ENCODE data around the gene UROS.

UROS gene

DNA sequence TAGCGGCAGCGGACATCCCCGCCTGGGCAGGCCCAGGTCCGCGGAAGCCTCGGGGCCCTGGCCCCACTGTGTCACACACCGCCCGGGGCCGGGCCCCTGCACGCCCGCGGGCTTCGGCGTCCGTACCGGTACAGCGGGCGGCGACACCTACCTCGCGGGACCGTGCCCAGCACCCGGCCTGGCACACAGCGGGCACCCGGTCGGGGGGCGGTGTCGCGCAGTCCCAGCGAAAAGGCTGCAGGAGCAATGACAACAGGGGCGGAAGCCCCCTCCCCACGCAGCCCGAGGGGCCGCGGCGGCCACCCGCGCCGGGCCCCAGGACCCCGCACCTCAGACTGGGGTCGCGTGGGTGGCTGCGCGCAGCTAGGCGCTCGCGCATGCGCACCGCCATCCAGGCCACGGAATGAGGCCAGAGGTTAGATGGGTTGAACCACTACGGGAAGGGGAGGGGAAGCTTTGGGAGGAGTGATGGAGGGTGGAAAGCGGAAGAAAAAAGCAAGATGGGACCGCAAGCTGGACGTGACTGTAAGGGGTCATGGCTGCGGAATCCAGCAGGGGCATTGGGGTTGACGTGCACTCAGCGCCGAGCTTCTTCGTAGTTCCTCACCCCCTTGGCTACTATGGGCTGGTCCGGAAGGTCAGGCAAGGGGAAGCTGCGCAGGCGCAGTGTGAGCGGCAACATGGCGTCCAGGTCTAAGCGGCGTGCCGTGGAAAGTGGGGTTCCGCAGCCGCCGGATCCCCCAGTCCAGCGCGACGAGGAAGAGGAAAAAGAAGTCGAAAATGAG, at the start of gene UROS, which contains the start of gene BCCIP:
TSS of gene UROS (minus strand) at position 381 of the 785 bp plus-strand sequence. CDS start 6,759 bp downstream, outside the sequence.
TSS of gene BCCIP (plus strand) at position 669 of the 785 bp plus-strand sequence. CDS start at position 681, 12 bp downstream.
- DNase-seq (ENCODE audit: low read depth) = peak; percentile 73

DNA sequence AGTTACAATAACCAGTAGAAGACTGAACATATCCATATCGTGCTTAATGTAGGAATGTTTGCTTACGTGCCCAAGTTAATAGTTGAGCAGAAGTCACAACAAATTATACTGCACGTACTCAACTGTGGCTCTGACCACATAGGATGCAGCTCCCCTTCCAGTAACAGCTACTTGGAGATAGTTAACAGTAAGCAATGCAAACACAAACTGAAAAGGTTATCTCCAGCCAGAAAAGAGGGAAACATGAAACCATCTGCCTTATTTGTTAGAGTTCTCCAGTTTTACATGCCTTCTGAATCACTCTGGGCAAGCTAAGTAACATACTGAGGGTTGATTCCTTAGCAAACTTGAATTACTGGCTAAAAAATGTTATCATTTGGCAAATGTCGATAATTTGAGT, 48.3 kb upstream of the UROS start:
- no peak for DNase-seq (ENCODE audit: low read depth)

DNA sequence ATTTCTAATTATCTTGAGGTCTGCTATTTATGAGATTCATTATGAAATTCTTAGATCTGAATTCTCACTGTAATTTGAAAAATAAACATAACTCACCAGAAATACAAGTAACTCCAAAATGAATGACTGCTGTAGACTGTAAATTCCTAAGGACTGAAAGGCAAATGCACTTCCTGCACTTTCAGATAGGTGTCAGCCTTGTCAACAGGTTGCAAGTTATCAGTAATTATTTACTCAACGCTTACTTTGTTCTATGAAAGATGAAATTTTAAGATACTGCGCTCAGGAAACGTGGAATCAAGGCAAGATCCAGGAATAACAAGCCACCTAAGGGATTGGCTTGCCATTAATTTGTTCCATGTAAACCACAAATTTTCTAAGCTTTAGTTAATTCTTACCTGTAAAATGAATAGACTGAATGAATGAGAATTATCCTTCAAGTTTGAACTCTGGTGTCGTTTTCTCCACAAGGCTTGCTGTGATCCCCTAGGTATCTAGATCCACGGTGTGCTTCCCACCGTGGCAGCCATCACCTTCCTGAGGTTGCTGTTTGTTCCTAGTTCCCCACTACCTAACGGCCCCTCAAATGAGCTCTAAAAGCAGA, 45.4 kb upstream of the UROS start:
- no peak for DNase-seq (ENCODE audit: low read depth)

DNA sequence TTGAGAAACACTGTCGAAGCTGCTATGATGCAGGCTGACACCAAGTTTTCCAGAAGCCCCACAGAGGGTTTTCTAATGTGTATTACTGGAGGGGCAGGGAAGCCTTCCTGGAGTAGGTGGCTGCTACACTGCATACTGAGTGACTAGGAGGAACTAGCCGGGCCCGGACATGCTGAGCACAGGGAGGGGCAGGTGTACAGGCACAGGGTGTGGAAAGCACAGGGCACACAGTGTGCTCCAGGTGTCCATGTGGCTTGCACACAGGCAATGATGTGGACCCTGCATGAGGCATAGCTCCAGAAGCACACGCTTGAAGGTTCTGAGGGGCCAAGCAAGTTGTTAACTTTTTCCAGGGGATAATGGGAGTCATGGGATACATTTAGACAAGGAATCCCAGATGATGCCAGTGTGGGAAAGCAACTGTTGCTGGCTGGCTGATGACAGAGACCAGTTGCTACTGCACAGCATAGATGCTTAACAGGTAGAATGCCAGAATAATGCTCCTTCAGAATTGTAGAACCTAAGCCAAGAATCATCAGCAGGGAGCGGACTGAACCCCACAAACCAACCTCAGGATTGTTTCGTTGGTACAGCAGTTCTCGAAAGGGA, 43.5 kb upstream of the UROS start:
- DNase-seq (ENCODE audit: low read depth) = no peak

DNA sequence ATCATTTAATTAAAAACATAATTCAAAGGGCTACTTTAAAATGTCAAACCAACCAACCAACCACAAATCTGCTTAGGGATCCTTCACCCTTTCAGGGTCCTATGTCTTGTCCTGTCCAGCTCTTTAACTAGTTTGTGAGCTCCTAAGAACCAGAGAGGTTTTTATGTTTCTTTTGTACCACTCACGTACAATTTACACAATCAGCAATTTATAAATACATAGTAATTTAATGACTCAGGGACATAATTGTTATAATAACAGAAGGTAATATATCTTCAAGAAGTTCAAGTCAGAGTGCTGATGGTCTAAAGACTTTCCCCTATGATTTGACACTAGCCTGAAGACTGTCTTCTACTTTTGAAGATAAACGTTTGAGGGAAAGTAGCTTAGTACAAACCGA, 42.1 kb upstream of the UROS start:
- no peak for DNase-seq (ENCODE audit: low read depth)

DNA sequence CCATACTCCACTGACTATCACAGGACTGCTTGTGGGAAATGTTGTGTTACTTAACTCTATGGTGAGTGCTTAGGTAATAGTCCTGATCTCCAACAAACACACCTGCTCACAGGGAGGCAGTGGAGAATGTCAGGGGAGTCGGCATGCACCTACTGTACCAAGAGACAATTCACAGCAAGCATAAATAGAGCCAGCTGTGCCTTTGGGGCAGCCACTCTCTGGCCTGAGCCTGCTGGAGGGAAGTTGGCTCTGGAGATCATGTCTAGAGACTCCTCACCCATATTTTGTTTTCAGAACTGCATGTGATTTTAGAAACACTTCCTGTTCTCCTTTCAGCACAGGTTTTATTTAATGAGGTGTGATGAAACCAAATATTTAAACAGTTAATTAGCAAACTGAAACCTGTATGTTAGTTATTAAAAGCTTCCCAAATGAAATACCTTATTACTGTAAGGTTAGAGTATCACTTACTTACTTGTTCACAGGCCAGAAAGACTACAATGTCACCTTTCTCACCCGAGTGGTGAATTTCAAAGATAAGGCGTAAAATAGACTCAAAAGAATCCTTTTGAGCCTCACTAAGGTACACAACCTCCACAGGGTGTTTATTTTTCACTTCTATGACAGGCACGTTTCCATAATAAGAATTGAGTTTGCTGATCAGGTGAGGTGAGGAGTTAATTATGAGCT, 36.2 kb upstream of the UROS start:
- DNase-seq (ENCODE audit: low read depth) = no peak

DNA sequence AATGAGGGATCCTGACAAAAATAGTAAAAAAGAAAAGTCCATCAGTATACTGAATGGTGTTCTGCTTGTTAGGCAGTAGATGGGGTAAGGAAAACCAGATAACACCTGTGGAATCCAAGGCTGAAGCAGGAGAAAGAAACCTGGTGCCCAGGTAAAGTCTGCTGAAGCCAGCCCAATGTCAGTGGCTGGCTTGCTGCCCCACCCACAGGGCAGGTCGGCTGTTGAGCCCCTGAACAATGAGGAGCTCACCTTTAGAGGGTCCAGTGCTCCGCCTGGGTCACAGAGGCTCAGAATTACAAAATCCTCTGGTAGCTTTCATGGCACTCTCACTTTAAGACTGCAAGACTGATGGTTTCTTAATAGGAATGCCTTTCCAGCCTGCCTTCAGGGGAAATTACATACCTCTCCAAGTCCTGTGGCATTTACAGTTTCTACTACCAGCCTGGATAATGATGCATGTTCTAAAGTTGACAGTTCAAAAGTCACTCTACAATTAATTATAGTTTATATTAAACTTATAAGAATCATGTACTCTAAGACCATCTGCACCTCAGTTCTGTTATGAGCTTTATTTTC, 34.2 kb upstream of the UROS start:
- DNase-seq (ENCODE audit: low read depth) = no peak

DNA sequence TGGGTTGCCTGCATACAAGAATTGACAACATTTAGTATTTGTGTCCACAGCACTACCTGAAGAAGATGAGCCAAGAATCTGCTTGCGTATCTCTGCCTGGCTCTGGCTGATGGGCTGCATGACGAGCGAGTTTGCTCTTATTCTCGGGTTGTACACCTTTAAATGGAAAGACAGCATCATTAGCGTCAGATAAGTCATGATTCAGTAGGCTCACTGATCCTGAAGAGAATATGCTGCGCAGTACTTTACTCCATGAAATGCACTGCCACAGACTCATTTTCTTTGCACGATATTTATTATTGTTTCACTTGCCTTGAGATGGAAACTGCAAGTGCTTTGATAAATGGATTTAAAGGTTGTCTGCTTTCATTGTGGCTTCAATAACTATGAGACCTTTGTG, 29.4 kb upstream of the UROS start:
- DNase-seq (ENCODE audit: low read depth) = no peak

DNA sequence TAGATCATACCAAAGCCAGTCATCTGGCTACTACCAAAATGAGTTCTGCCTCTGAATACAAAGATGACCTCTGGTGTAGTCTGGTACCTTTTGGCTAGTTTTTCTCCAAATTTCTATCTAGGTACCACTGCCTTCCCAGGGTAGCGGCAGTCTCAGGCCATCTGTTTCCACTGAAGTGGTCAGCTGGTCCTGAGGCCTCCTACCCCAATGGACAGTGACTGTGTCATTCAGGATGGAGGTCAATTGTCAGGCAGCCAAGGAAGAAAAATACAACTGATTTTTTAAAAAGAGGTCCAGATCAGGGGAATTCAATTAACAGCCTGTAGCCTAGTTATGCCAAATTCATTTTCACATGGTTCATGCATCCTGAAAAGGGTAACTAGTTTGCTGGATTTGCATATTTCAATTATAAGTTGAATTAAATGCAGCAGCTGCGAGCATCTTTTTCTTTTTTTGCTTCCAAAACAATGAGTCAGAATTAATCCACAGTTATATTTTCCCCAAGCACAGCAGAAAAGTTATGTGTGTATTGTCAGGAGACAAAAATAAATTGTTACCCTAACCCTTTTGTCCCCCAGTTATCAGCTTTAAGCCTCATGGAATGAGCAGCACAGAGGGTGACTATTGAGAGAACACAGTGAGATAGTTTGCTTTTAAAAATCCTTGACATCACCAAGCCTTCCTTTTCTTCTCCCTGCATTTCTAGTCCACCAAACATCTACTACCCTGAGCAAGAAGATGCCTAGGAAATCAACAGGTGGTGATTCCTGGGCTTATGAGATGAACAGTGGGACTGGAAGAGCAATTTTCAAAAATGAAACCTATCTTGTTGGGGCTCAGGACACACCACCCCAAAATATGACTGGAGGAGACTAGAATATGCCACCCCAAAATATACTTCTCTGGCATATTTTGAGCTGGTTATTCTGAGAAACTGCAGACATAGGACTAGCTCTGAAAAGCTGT, 28.0 kb upstream of the UROS start:
- DNase-seq (ENCODE audit: low read depth) = no peak

DNA sequence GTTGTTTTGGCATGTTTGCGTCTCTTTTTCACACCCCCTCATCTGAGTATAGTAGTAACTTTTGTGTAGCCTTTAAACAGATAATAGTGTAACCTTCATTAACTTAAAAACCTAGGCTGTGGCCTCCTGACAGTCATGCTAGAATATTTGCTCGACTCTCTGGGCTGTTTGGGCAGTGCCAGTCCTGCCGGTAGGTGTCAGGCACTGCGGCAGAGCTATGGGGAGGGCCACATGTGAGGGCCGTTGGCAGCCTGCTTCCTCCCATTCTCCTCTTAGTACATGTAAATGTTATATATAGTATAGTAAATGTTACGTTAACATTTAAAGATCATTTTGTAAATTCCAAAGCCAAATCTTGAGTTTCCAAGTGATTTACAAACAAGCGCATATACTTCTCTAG, 26.4 kb upstream of the UROS start:
- DNase-seq (ENCODE audit: low read depth) = no peak

DNA sequence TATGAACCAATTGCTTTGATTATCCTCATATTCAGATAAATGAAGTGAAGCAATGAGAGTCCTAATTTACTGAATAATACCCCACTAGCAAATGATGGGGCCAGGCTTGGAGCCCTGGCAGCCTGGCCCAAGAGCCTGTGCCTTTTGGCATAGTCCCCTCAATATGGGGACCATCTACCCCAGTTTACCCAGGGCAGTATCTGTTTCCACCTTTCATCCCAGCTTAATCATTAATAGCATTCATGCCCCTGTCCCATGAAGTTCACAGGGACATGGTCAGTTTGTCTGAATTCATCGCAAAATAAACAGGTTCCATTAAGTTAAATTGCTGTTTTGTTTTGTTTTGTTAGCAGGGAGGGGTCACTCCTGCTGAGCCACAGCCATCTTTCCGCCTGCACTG, 25.8 kb upstream of the UROS start:
- DNase-seq (ENCODE audit: low read depth) = no peak

DNA sequence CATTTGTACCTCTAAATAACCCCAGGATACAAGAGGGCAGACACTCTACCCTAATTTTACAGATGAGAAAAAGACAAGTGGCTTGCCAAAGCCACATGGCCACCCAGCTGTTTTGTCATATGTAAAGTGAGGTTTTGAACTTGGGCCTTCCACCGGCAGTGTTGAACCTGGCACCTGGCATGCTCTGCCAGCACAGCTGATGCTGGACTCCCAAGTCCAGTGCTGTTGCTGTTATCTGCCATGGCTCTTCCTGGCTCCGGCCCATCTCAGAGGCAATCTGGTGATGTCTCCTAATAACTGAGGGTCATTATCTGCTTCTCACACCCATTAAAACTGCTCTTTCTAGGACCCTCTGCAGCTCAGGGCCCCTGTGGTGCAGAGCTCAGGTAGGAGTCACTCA, 25.3 kb upstream of the UROS start:
- DNase-seq (ENCODE audit: low read depth) = no peak

DNA sequence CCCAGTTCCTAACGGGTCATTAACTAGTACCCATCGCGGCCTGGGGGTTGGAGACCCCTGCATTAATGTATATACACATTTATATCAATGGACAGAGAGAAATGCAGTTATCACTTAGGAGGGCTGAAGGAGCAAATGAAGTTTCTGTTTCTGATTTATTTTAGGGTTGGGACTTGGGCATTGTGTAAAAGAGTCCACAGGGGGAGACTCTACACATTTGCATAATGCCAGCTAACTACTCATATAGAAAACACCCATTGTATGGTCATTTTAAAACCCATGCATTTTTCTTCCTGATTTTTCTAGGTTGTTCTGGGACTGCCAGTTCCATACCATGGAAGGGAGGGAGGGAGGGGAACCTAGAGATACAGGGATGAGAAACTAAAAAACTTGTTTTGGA, 23.8 kb upstream of the UROS start:
- DNase-seq (ENCODE audit: low read depth) = no peak

DNA sequence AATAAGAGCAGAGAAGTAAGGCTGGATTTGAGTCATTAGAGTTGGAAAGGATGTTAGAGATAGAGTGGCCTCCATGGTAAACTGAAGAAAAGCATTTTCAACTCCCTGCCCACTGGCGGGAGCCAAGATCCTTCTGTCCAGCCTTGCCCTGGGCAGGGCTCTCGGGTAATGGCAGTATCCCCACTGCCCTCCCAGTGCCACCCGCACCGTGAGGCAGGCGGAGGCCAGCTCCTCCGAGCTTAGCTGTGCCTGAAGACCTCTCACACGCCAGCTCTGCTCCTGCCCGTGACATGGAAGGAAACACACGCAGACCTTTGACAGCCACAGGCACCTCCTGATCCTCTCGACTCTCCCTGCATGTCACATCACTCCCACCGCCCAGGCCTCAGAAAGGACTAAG, 22.6 kb upstream of the UROS start:
- no peak for DNase-seq (ENCODE audit: low read depth)

DNA sequence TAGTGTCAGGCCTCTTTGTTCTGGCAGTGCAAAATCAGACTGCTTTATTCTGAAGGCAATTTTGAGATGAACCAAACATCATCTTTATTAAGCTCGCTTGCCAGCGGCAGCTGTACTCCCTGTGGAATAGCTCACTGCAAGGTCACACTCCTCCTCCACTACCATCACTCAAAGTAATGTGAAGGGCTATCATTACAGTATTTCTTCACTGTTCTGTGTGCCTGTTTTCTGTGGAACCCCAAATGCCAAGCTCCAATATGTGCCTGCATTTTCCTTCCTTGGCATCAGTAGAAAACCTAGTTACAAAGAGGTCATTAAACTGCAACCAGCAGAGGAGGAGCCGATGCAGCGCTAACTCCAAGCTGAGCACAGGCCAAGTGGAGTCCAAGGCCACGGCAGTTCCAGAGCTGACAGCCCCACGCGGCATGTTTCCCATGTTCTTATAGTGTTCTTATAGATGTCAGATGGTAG, 21.7 kb upstream of the UROS start:
- DNase-seq (ENCODE audit: low read depth) = no peak

DNA sequence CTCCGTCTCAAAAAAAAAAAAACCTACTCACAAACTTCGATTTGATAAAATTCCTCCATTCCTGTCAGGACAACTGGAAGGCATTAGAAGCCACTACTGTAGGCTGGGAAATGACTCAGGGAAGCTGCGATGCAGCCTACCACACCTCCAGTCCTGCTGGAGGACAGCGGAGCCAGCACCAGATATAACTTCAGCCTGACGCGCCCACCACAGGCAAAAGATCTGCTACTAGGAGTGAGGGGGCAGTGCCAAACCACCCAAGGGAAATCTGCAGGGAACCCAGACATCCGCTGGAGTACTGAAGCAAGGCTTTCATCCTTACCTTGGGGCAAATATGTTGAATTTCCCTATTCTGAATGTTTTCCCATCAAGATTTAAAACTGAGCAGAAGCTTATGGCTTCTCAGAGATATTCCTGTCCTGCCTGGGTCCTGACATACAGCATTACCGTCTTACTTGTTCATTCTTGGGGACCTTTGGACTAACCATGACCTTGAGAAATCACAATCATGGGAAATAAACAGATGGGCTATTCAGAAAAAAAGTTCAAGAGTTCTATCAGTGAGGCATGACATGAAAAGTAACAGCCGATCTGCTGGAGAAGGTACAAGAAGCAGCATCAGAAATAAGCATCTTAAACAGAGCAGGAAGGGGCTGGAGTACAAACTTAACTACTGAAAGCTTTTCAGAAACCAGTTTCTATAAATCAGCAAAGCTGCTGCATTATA, 20.7 kb upstream of the UROS start:
- no peak for DNase-seq (ENCODE audit: low read depth)

DNA sequence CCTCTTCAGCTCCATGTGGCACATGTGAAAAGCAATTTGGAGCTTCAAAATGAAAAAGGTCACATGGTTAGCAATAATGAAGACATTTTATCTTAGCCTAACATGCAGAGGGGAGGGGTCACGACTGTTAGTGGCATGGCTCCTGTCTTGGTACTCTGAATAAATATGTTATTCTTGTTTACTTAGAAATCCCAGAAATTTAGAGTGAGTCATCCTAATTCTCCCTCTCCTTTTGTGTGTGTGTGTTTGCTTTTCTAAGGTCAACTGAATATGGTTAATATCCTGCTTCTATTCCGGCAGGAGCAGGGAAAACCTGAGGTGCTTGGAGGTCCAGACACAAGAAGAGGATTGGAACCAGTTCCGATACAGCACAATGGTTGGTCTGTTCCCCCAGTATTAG, 17.9 kb upstream of the UROS start:
- no peak for DNase-seq (ENCODE audit: low read depth)

DNA sequence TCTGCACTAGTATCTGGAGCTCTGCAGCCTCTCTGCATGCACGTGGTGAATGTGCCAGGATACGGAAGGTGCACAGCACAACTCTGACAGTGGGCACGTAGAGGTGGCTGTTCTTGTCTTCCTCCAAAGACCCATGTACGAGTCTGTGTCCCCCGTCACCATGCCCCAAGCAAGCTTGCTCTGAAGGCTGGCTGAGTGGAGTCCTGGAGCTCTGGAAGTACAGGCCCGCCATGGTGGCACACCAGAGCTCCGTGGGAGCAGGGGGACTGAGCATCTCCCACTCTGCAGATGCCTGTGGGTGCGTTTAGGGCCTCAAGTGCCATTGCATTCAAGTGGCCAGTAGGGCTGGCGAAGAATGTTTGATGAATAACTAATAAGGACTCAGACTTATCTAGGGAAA, 17.3 kb upstream of the UROS start:
- no peak for DNase-seq (ENCODE audit: low read depth)

DNA sequence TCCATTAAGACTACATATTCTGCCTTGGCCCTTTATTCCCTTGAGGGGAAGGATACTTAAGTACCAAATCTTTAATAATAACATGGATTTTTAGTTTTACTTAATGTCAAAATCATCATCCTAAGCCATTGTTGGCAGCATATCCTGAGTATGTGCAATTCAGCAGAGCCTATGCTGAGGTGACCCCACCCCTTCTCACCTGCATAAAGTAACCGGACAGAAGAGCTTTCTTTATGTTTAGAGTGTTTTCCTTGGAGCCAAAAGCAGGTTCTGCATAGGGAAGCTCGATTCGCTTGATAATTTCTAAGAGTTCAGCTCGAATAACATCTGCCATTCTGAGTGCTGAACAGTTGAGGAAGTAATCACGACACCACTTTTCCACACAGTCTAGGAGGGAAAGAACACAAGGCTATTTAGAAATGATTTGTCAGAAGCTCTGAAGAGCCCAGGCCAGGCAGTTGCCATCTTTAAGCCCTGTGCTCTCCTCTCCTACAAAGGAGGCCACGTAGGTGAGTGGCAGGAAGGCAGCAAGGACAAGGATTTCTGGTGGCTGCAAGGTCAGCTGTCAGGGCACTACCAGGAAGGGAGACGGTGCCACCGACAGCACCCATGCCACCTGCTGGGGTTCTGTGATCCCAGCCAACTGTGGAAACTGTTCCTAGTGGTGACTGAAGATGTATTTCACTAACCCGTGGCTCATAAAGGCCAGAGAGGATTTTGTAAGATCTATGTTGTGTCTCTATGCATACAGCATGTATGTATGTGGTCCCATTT, 15.9 kb upstream of the UROS start:
- no peak for DNase-seq (ENCODE audit: low read depth)

DNA sequence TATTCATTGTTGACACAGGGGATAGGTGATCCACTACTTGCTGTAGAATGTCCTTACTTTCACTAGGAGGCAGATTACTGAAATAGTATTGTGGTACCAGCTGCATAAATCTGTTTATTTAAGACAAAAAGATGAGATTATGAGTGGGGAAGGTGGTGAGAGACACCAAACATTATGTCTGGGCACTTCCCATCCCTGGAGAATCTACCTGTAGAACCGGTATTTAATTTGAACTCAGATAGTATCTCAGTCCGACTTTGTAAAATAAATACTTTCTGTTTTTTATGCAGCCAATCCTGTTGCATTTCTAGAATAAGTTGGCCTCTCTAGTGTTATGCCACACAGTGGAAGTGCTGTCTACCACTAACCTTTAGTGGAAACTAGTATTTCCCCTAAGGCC, 13.7 kb upstream of the UROS start:
- DNase-seq (ENCODE audit: low read depth) = no peak
